Ovary (tissue), 3 donors: ENCODE results near the gene GRAMD4.

Experiments
- CTCF ChIP-seq, 3 donors: fragments of 450-650 bp in 2 of 3; fragments of 200-600 bp in 1 of 3; IDR thresholded peaks; one replicate each; pipeline versions ENCODE4 v1.5.1 to v1.8.0; 2016 to 2022; ENCODE audit warnings: antibody characterized with exemption in 3 of 3, mild to moderate bottlenecking in 1 of 3
- EP300 ChIP-seq: sonication (generic); formaldehyde crosslinking; IDR thresholded peaks from one replicate; pipeline ENCODE4 v1.6.1; 2017; ENCODE audit warnings: antibody characterized with exemption
- POLR2A ChIP-seq: fragments of 450-650 bp; IDR thresholded peaks from one replicate; pipeline ENCODE4 v1.6.1; 2017; ENCODE audit warnings: antibody characterized with exemption, mild to moderate bottlenecking, moderate library complexity
- donor health status: DM: no; HTN: no; CAD: no.

GRCh38 chr22:46660604-46661201, 40.5 kb downstream of the GRAMD4 start:
- TF ChIP-seq POLR2A (no peak), CTCF (IDR thresholded peaks at IDR 0.05) (no peak), EP300 (no peak)
